ENCODE data around the gene ITPK1.

ITPK1 gene

DNA sequence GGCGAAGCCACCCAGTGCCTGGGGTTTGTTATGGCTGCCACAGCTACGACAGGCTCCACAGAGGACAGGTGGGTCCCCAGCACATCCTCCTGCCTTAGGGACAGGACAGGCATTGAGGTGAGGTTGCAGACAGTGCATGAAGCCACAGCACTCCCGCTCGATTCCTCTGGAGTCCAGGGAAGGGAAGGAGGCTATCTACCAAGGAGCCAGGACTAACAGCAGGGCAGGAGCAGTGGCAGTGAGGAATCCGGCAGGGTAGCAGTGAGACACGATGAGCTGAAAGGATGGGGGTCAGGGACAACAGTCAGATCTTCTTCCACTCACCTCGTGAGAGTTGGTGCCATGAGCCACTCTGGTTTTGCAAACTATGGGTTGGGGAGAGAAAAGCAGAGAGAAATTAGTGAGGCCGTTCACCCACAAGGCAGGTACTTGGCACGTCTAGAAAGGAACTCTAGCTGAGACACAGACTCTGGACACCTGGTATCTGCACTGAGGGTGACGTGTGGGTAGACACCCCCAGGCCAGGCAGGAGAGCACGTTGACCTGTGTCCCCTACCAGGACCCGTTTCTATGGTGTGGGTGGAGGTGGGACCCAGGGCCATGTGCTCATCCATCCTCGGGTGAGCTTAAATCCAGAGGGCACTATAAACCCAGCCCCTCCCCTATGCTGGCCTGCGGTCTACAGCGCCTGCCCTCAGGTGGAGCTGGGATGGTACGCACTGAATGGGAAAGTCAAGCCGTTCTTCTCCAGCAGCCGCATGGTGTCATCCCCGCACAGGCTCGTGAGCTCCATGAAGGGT is 153.5 kb downstream of the ITPK1 start:
- DNase-seq: no peak

DNA sequence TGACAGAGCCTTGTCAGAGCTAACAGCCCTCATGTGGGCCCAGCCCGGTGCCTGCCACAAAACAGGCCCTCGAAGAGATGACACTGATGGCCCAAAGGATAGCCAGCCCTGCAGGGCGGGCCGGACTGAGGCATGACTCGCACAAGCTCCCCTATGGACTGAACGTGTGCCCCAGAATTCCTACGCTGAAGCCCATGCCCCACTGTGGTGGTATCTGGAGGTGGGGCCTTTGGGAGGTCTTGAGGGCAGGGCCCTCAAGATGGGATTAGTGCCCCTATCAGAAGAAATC is 154.2 kb downstream of the ITPK1 start:
- no peak for DNase-seq

- DNase-seq: no peak
Measured at GRCh38 chr14:92960706-92961566, 154.8 kb downstream of the ITPK1 start.

DNA sequence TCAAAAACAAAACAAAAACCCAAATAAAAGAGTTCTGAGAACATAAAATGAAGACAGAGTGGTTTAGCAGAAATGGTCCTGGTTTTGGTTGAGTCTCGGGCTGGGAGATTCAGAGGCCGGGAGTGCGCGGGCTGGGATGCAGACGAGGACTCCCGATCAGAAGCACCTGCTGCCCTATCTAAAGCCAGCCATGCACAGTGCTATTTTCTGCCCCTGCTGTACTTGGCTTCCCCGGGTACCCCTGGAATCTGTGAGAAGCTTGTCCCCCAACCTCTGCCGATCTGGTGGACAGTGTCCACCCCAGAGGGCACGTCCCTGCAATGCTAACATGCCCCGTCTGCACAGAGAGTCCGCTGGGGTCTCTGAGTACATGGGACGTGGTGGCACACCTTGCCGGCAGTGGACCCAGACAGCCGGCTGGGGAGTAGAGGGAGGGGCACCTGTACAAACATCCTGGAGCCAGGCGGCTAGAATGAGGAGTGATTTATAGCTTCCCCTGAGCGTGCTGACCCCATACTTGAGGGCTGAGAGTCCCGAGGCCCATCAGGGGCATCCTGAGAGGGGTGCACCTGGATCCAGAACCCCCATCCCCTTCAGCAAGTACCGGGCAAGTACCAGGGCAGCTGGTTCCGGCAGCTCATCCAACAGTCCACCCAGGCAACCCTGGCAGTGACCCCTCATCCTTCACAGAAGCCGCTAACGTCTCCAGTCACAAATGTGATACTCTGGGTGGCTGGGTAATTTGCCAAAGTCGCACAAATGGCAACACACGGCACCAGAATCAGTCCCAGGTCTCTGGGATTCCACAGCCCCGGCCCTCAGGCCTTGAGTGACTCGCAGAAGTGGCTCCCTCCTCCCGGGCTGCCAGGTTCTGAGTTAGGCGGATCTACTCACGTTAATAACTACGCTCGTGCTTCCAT is 155.7 kb downstream of the ITPK1 start:
- DNase-seq: no peak

- no peak for DNase-seq
Measured at GRCh38 chr14:92959189-92959531, 156.6 kb downstream of the ITPK1 start.

DNA sequence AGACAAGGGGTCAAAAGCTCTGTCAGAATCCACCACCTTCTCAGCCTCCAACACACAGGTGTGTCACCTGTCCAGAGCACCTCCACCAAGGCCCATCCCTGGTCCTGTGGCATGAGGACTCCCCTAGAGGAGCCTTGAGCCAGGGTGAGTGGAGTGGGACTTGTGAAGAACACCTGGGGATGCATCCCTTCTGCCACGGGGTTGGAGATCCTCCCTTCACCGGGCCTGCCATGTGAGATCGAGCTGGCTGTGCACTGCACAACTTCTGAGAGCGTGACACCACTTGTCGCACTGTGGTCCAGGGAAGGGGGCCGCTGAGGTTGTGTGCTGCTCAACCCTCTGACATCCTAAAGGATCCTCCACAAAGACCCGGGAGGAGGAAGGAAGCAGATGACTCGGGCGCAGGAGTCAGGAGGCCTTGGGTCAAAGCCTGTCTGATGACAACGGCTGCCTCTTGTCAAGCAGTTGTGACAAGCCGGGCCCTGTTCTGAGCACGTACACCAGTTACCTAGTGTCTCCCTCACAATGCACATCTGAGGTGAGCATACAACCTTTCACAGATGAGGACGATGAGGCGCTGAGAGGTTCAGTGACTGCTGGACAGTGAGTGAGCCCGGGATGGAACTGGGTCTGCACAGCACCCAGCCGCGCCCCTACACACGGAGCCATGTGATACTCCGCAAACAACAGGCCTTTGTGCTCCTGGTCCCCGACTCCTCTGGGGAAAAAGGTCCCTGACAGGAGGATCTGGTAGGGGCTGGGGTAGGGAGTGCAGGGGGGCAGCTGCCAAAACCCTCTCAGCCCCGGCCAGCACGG is 157.1 kb downstream of the ITPK1 start:
- no peak for DNase-seq

DNA sequence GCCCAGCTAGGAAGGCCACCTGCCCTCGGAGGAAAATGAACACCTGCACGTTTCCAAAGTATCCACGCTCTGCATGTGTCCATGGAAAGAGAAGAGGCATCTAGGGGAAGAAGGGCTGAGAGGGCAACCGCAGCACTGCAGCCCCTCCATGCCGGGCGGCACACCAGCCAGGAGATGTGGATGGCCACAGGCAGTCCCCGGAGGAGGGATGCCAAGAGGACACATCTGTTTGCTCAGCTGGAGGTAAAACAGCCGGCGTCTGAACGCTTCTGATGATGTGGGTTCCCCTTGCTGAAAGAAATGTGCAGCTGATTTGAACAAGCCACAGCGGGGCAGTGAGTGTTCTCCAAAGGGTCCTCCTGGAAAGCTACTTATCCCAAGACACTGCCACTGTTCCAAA is 158.8 kb downstream of the ITPK1 start:
- no peak for DNase-seq

- no peak for DNase-seq
Measured at GRCh38 chr14:92955381-92955780, 160.3 kb downstream of the ITPK1 start.

DNA sequence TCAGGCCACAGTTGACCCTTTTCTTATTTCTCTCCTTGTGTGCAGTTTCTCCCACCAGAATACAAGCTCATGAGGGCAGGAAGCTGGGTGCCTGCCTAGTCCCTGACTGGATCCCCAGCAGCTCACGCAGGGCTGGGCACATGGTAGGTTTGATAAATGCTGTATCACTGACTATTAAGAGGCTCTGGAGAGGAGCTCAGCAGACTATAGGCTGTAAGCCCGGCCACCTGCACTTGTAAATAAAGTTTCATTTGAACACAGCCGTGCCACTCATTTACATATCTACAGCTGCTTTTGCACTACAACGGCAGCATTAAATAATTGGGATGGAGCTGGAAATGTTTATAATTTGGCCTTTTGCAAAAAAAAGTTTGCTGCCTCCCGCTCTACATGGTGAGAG is 160.8 kb downstream of the ITPK1 start:
- DNase-seq: no peak

GRCh38 chr14:92953526-92953925 is 162.2 kb downstream of the ITPK1 start:
- no peak for DNase-seq

GRCh38 chr14:92952481-92953298 is 163.0 kb downstream of the ITPK1 start:
- no peak for DNase-seq

DNA sequence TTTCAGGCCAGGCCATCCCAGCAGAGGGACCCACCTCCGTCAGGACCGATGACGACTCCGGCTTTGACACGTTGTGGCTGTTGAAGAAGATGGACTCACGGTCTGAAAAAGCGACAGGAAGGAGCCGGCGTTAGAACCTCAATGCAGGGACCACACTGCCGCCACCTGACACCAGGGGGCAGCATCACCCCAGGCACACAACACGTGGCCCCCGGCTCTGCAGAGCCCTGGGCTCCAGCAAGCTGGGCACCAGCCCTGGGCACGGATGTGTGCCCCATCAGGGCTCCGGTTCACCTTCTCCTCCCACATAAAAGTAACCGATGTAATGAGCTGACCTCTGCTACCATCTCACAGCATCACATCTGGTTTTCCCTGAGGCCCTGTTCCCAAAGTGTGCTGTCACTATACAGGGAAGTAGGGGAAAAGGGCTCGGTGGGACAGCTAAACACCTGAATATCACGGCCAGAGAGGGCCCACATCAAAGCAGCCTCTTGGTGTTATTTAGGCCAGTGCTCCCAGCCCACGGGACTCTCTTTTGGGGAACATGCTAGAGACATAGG is 163.7 kb downstream of the ITPK1 start:
- DNase-seq: peak; percentile 93

GRCh38 chr14:92951261-92951660 is 164.5 kb downstream of the ITPK1 start:
- DNase-seq: no peak

- no peak for DNase-seq
Measured at GRCh38 chr14:92950773-92951172, 165.0 kb downstream of the ITPK1 start.

DNA sequence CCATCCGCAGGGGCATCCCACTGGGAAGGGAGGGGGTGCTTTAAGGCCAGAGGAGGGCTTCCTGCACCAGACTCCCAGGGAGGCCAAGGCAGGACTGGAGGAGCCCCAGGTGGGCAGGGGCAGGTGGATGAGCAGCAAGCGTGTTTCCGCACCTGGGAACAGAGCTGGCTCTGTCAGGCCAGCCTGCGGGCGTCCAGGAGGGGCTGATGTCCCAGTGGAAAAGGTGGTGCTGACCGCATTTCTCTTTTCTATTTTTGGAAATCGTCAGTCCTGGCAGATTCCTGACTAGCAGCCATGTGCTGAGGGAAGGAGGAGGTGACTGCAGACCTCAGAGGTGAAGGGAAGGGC is 165.6 kb downstream of the ITPK1 start:
- no peak for DNase-seq

- DNase-seq: no peak
Measured at GRCh38 chr14:92949496-92950192, 166.1 kb downstream of the ITPK1 start.

GRCh38 chr14:92948647-92949046 is 167.1 kb downstream of the ITPK1 start:
- no peak for DNase-seq

GRCh38 chr14:92946847-92947545 is 168.7 kb downstream of the ITPK1 start:
- no peak for DNase-seq

DNA sequence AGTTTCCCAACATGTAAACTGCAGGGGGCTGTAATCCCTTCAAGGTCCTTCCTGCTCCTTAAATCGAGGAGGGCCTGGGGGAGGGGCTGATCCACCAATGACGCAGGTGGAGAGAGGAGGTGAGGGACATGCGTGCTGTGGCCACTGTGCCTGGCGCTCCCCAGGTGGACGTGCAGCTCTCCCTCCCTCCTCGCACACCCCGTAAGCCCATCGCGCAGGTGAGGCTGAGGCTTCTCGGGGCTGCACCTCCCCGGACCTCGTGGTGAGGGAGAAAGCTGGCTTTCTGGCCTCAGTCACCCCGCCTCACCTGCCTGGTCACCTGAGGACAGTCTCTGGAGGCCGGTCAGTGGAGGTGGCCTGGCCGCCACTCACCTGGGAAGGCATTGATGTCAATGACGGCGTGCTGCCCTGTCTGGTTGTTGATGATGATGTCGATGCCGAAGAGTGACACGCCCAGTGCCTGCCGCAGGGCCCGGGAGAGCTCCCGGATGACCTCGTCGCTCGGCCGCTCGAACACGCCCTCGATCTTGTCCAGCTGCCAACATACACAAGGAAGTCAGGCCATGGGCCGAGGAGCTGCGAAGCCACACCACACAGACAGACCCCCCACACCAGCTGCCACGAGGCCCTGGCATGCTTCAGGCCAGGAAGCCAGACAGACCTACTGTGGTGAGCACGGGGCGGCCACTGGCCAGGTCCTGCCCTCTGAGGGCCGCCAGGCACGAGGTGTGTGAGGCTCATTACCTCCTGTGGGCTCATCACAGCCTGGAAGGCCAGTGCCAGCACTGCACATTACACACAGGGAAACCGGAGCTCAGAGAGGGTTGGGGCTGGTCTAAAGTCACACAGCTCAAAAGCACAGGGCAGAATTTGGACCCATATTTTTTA is 169.5 kb downstream of the ITPK1 start:
- DNase-seq: no peak

Data from stimulated activated CD8-positive, alpha-beta memory T cell treated with anti-CD3 and anti-CD28 coated beads, Interleukin-4, amount 100 ng/mL, for 48 hours (primary cell).